Mesodermal cell (in vitro differentiated cells): ENCODE data around the gene ADAP2.
"Not testable (repeated sequence)": the region's sequence is repeated elsewhere in the genome, so short reads cannot be mapped to it uniquely, and the experiment has no call there.

Source experiments
- H3K27ac ChIP-seq: 2 replicates; pipeline ENCODE4 v1.7.0; 2013; ENCODE audit warnings: mild to moderate bottlenecking, low read depth, low read length, moderate library complexity; ENCODE audit not compliant: severe bottlenecking
- H3K36me3 ChIP-seq: 2 replicates; pipeline ENCODE4 v1.7.1; 2013; ENCODE audit warnings: mild to moderate bottlenecking, low read length, moderate library complexity; ENCODE audit not compliant: control insufficient read depth, insufficient read depth
- H3K4me1 ChIP-seq: one replicate; pipeline ENCODE4 v1.7.1; 2013; ENCODE audit warnings: mild to moderate bottlenecking, low read length; ENCODE audit not compliant: insufficient read depth, control insufficient read depth, poor library complexity, severe bottlenecking
- H3K4me3 ChIP-seq: 2 replicates; pipeline ENCODE4 v1.7.0; 2013; ENCODE audit warnings: low read length, control low read depth, mild to moderate bottlenecking; ENCODE audit not compliant: insufficient read depth, poor library complexity, severe bottlenecking; ENCODE audit errors: extremely low read depth
- H3K9me3 ChIP-seq: 2 replicates; pipeline ENCODE4 v1.7.1; 2013; ENCODE audit warnings: mild to moderate bottlenecking, low read length, moderate library complexity; ENCODE audit not compliant: control insufficient read depth
- WGBS, 2 experiments: methylation state at CpG; one replicate each; pipeline ENCODE4 v1.1.5; 2013; ENCODE audit warnings: missing lambda C conversion rate in 2 of 2; ENCODE audit not compliant: insufficient coverage in 2 of 2; 5-methylcytosine and 5-hydroxymethylcytosine counted together

The ADAP2 gene

DNA sequence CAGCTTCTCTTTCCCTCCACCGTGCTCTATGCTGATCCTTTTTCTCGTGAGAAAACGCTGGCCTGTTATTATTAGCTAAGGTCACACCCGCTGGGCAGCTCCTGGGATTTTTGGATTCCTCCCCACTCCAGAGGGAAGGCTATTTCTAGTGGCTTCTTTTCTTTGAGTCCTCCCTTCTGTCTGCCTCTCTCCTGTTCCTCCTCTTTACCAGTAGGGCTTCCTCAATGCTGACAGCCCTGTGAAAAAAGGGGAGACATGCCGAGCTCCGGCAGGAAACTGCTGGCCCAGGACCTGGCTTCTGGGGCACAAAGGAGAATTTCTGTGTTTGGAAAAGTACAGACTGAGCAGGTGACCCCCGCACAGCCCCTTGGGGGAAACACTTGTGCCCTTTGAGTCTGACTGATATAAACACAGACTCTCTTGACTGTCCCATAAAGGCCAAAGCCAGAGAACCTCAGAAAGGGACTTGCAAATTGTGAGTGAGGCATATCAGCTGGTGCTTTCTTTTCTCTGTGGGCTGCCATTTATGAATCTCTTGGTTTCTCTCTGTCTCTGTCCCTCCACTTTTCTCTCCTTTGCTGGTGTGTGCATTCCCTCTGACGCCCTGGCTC is 35.1 kb downstream of the ADAP2 start:
- WGBS, 2 experiments: 56 to 59% methylated on average over 5 to 6 of the region's 8 CpGs
- no peak overlapping the region for H3K27ac ChIP-seq

DNA sequence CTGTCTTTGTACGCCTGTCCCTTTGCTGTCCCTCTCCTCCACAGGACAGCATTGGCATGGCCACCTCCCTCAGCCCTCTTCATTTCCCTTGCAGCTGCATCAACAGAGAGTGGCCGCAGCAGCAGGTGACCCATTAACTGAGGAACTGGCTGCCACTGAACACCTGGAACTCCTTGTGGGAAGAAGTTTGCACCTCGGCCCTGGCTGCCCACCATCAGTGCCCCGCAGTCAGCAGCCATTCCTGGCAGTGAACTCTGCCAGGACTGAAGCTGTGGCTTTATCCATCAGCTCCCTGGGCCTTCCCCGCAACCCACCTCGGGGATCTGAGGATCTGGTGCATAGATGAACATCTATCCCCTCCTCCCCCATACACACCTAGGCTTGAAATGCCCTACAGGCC is 36.0 kb downstream of the ADAP2 start:
- WGBS, 2 experiments: 89 to 92% methylated on average over 2 to 4 of the region's 6 CpGs
- H3K27ac ChIP-seq: no peak overlapping the region
- H3K4me1 ChIP-seq: peaks cover 12% of the 10 kb centered on the region
- H3K36me3 ChIP-seq: no peaks in the 10 kb centered on the region
- H3K9me3 ChIP-seq: no peaks in the 10 kb centered on the region
- H3K4me3 ChIP-seq: no peak overlapping the region

More for the DNA sequence above, 35.1 kb downstream of the ADAP2 start:
- no peaks in the 10 kb centered on the region for H3K9me3 ChIP-seq
- H3K36me3 ChIP-seq: no peaks in the 10 kb centered on the region
- H3K4me3 ChIP-seq: no peak overlapping the region
- H3K4me1 ChIP-seq: peaks cover 9% of the 10 kb centered on the region

DNA sequence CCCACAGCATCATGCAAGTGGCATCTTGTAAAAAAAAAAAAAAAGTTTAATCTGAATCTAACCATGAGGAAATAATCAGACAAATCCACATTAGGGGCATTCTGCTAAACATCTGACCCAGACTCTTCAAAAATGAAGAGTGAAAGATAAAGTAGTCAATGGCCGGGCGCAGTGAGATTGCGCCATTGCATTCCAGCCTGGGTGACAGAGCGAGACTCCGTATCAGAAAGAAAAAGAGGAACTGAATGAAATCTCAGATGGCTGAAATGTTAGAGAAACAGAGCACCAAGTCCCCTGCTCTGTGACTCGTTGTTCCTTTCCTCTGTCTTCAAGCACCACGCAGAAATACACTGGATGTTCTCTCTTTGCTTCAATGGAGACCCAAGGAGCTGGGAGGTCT is 36.4 kb downstream of the ADAP2 start:
- H3K4me1 ChIP-seq: peaks cover 12% of the 10 kb centered on the region
- H3K4me3 ChIP-seq: no peak overlapping the region
- H3K36me3 ChIP-seq: no peaks in the 10 kb centered on the region
- WGBS, 2 experiments: 96% methylated on average over 5 to 6 of the region's 7 CpGs
- H3K9me3 ChIP-seq: no peaks in the 10 kb centered on the region
- no peak overlapping the region for H3K27ac ChIP-seq

DNA sequence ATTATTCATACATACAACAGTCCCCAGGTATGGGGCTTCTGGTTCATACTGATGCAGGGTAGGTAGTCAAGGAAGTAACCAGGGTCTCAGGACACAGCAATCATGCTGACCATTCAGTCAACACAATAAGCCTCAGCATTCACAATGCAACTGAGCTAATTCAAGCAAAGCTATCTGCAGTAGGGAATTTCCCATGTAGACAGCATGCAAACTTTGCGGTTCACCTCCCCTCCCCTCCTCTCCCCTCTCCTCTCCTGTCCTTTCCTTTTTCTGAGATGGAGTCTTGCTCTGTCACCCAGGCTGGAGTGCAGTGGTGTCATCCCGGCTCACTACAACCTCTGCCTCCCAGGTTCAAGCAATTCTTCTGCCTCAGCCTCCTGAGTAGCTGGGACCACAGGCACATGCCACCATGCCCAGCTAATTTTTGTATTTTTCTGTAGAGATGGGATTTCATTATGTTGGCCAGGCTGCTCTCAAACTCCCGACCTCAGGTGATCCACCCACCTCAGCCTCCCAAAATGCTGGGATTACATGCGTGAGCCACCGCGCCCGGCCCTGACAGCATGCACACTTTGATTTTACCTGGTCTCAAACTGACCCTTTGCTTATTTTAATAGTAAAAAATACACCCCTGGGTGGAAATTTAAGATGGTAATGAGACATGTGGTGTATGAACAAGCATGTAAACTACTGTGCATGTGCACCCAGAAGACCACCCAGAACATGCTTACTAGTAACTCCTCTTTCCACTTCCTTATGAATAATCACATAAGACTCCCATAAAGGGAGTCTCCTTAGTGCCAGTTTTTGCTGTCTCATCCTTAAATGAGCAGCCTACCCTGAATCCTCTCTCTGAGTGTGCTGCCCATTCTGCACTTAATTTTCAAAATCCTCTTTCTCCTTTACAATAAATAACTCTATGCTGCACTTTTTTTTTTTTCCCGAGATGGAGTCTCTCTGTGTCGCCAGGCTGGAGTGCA is 39.8 kb downstream of the ADAP2 start:
- no peak overlapping the region for H3K27ac ChIP-seq
- H3K36me3 ChIP-seq: no peaks in the 10 kb centered on the region
- no peaks in the 10 kb centered on the region for H3K9me3 ChIP-seq
- WGBS, 2 experiments: 67 to 89% methylated on average over 1 to 9 of the region's 9 CpGs
- H3K4me3 ChIP-seq: no peak overlapping the region
- peaks cover 5% of the 10 kb centered on the region for H3K4me1 ChIP-seq

DNA sequence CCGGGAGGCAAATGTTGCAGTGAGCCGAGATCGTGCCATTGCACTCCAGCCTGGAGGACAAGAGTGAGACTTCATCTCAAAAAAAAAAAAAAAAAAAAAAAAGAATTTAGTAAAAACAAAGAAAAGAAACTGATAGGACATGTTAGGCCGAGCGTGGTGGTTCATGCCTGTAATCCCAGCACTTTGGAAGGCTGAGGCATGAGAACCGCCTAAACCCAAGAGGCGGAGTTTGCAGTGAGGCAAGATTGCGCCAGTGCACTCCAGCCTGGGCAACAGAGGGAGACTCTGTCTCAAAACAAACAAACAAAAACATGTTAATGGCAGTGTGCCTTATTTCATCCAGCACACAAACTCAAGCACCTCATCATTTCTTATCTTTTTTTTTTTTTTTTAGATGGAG is 42.6 kb downstream of the ADAP2 start:
- H3K36me3 ChIP-seq, H3K4me3 ChIP-seq, H3K9me3 ChIP-seq, H3K27ac ChIP-seq, H3K4me1 ChIP-seq: not testable (repeated sequence)
- 95 to 96% methylated on average over 5 to 6 of the region's 8 CpGs for WGBS, 2 experiments

DNA sequence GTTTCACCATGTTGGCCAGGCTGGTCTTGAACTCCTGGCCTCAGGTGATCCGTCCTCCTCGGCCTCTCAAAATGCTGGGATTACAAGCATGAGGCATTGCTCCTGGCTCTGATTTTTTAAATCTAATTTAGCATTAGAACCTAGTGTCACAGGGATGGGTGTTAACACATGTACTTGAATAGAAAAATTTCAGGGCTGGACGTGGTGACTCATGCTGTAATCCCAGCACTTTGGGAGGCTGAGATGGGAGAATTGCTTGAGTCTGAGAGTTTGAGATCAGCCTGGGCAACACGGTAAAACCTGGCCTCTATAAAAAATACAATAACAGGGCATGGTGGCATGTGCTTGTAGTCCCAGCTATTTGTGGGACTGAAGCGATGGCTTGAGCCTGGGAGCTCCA is 43.1 kb downstream of the ADAP2 start:
- Histone ChIP-seq H3K9me3 (no peaks in the 10 kb centered on the region), H3K27ac (no peak overlapping the region), H3K4me1 (peaks cover 3% of the 10 kb centered on the region), H3K36me3 (no peaks in the 10 kb centered on the region), H3K4me3 (no peak overlapping the region)
- 87 to 100% methylated on average over 3 of the region's 5 CpGs for WGBS, 2 experiments

DNA sequence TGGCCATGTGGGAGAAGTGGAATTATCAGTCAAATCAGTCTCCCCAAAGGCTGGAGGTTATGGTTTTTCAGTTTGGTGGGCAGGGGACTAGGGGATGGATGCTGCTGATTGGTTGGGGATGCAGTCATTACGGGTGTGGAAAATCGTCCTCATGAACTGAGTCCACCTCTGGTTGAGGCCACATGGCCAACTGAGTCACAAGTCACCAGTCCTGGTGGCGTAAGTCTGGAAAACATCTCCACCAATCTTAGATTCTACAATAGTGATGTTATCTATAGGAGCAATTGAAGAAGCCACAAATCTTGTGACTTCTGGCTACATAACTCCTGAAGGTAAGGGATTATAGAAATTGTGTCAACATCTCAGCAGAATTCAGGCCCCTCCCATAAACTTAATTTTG is 43.9 kb downstream of the ADAP2 start:
- Histone ChIP-seq H3K9me3 (no peaks in the 10 kb centered on the region), H3K27ac (no peak overlapping the region), H3K4me1 (peaks cover 3% of the 10 kb centered on the region), H3K4me3 (no peak overlapping the region), H3K36me3 (no peaks in the 10 kb centered on the region)
- 100% methylated on average over 1 of the region's 3 CpGs; no CpG with 5 or more reads in 1 of the 2 experiments for WGBS, 2 experiments

DNA sequence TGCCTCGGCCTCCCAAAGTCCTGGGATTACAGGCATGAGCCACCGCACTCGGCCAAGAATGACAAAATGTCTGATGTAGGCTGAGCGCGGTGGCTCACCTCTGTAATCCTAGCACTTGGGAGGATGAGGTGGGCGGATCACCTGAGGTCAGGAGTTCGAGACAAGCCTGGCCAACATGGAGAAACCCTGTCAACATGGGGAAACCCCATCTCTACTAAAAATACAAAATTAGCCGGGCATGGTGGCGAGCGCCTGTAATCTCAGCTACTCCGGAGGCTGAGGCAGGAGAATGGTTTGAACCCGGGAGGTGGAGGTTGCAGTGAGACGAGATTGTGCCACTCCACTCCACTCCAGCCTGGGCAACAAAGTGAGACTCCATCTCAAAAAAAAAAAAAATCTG is 46.2 kb downstream of the ADAP2 start:
- not testable (repeated sequence) for H3K9me3 ChIP-seq, H3K27ac ChIP-seq, H3K4me1 ChIP-seq, H3K36me3 ChIP-seq, H3K4me3 ChIP-seq
- 95 to 98% methylated on average over 7 to 9 of the region's 13 CpGs for WGBS, 2 experiments

DNA sequence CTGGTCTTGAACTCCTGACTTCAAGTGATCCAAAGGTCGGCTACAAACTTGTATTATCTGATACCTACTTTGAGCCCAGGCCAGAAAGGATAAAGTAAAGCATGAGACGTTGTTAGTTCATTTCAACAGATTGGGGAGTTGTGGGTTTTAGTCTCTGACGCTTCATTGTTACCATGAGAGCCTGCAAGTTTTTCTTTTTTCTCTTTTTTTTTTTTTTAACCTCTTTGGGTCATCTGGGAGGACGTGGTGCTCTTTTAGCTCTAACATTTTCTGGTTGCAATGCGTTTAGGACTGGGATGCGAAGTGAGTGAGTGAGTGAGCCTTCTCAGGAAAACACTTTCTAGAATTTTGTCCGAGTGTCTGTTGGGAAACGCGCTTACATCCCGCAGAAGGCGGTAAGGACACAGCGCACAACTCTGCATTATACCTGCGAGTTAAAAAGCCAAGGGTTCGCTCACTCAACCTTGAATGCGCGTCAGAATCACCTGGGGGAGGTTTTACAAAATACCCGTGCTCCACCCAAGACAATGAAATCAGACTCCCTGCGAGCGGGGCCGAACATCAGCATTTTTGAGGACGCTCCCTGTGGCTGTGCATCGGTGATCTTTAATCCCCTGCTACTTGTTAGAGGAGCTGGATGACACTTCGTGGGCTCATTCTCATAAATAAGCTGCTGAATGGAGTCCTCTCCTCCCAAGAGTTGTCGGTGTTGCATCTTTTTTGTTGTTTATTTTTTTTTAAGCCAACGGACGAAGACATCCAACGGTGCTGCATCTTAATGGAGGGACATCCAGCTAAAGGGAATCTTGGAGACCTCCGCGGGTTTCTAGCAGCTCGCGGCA is 48.5 kb downstream of the ADAP2 start:
- Histone ChIP-seq H3K4me3 (peak overlapping the region; percentile 61), H3K27ac (peak overlapping the region; percentile 89), H3K9me3 (peaks cover 6% of the 10 kb centered on the region), H3K4me1 (no peaks in the 10 kb centered on the region), H3K36me3 (peaks cover 2% of the 10 kb centered on the region)
- WGBS, 2 experiments: 14 to 15% methylated on average over 27 to 28 of the region's 31 CpGs

DNA sequence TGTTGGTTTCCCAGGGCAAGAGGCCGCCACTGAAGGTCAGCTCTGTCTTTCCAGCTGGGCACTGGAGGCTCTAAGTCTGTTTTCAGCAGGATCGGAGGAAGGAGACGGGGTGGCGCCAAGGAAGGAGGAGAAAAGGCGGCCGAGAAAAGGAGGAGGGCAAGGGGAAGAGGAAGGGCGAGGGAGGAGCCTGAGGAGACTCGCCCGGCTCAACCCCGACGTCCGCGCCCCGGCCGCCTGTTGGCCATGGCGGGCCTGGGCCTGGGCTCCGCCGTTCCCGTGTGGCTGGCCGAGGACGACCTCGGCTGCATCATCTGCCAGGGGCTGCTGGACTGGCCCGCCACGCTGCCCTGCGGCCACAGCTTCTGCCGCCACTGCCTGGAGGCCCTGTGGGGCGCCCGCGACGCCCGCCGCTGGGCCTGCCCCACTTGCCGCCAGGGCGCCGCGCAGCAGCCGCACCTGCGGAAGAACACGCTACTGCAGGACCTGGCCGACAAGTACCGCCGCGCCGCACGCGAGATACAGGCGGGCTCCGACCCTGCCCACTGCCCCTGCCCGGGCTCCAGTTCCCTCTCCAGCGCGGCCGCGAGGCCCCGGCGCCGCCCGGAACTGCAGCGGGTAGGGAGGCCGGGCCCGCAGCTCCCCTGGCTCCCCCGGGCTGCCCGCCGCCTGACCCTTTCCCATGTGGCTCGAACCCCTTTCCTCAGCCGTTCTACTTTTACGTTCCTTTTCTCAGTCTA is 49.3 kb downstream of the ADAP2 start, which contains the start of gene RNF135:
TSS of gene RNF135 (plus strand) at position 209 of the 737 bp plus-strand sequence. CDS start at position 244, 35 bp downstream.
- 2% methylated on average over 48 to 64 of the region's 66 CpGs for WGBS, 2 experiments
- no peaks in the 10 kb centered on the region for H3K4me1 ChIP-seq
- H3K27ac ChIP-seq: peak within 1 kb of the TSS; percentile 89
- H3K9me3 ChIP-seq: peaks cover 6% of the 10 kb centered on the region
- peak within 1 kb of the TSS; percentile 61 for H3K4me3 ChIP-seq
- H3K36me3 ChIP-seq: peaks cover 4% of the 10 kb centered on the region
